Suprapubic skin (tissue), 4 donors: ENCODE data around the gene LZTS3.

ENCODE experiments used
- CTCF ChIP-seq, 2 donors: fragments of 200-600 bp in 1 of 2; fragments of 450-650 bp in 1 of 2; sonication (generic) in 1 of 2; IDR thresholded peaks; one replicate each; pipeline ENCODE4 v1.5.1; 2016 to 2019; ENCODE audit warnings: antibody characterized with exemption in 2 of 2, mild to moderate bottlenecking in 1 of 2, moderate library complexity in 1 of 2
- POLR2A ChIP-seq, 2 donors: fragments of 450-650 bp; IDR thresholded peaks; one replicate each; pipeline ENCODE4 v1.6.1; 2017; ENCODE audit warnings: antibody characterized with exemption in 2 of 2, mild to moderate bottlenecking in 2 of 2, moderate library complexity in 2 of 2
- POLR2AphosphoS5 ChIP-seq, 3 donors: sonication (generic); formaldehyde crosslinking; IDR thresholded peaks; one replicate each; pipeline ENCODE4 v1.6.1; 2017; ENCODE audit warnings: antibody characterized with exemption in 3 of 3

DNA sequence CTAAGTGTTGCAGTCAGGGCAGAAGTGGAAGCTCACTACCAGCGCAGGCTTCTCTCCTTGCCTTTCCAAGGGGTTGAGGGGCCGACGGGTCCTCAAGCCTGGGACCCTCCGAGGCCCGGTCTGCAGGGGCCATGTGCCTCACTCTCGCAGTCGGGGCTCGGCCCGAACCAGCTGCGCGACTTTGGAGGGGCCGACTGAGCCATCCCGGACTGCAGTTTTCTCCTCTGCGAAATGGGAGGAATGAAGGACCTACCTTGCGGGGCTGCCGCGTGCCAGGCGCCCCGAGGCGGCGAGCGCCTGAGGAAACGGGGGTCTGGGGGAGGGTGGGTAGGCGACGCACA is 5.6 kb downstream of the LZTS3 start:
- no peak for TF ChIP-seq POLR2AphosphoS5 (IDR thresholded peaks at IDR 0.05)
- TF ChIP-seq POLR2A (IDR thresholded peaks at IDR 0.05): no peak
- no peak for TF ChIP-seq CTCF (IDR thresholded peaks at IDR 0.05)
